Transverse colon (tissue), 4 donors: ENCODE measurements around the gene LSM7. TPM values are rescaled to one million over a fixed set of nuclear protein-coding genes. Genes with fewer than 3 reads are reported as not detected.

Experiments used
- DNase-seq: peaks from one replicate; pipeline ENCODE4 v3.0.0-alpha.2; 2019
- H3K27ac ChIP-seq, 4 donors: fragments of 200-600 bp; sonication (generic); 2 replicates each; pipeline ENCODE4 v1.5.1; 2016 to 2018; ENCODE audit warnings: inconsistent platforms in 4 of 4
- H3K27me3 ChIP-seq: fragments of 200-600 bp; sonication (generic); 2 replicates; pipeline ENCODE4 v1.5.1; 2017; ENCODE audit warnings: inconsistent platforms
- H3K36me3 ChIP-seq, 4 donors: fragments of 200-600 bp; sonication (generic); 2 replicates each; pipeline ENCODE4 v1.5.1; 2017 to 2019; ENCODE audit warnings: inconsistent platforms in 4 of 4
- H3K4me1 ChIP-seq, 4 donors: fragments of 200-600 bp; sonication (generic); 2 replicates each; pipeline ENCODE4 v1.5.1; 2017 to 2020; ENCODE audit warnings: inconsistent platforms in 4 of 4
- H3K4me3 ChIP-seq, 4 donors: fragments of 200-600 bp; sonication (generic); 1 replicate in 1 of 4; 2 replicates in 3 of 4; pipeline versions ENCODE4 v1.5.1 to v1.6.1; 2017 to 2019; ENCODE audit warnings: inconsistent platforms in 4 of 4
- H3K9me3 ChIP-seq, 2 donors: fragments of 200-600 bp; sonication (generic); 2 replicates each; pipeline ENCODE4 v1.5.1; 2017 to 2019; ENCODE audit warnings: inconsistent platforms in 2 of 2
- CTCF ChIP-seq, 5 experiments: fragments of 200-600 bp in 3 of 5; fragments of 450-650 bp in 2 of 5; sonication (generic) in 3 of 5; IDR thresholded peaks; 1 replicate in 2 of 5; 2 replicates in 3 of 5; pipeline ENCODE4 v1.5.1; 2016 to 2017; ENCODE audit warnings: antibody characterized with exemption in 5 of 5, inconsistent platforms in 3 of 5, mild to moderate bottlenecking in 2 of 5, moderate library complexity in 1 of 5
- EP300 ChIP-seq: sonication (generic); formaldehyde crosslinking; IDR thresholded peaks from one replicate; pipeline ENCODE4 v1.6.1; 2017; ENCODE audit warnings: antibody characterized with exemption, low read depth
- POLR2A ChIP-seq: fragments of 450-650 bp; IDR thresholded peaks from one replicate; pipeline ENCODE4 v1.6.1; 2016; ENCODE audit warnings: antibody characterized with exemption, mild to moderate bottlenecking, moderate library complexity
- POLR2AphosphoS5 ChIP-seq, 3 donors: sonication (generic); formaldehyde crosslinking; IDR thresholded peaks; one replicate each; pipeline ENCODE4 v1.6.1; 2016; ENCODE audit warnings: antibody characterized with exemption in 3 of 3
- WGBS, 2 donors: methylation state at CpG; one replicate each; pipeline ENCODE4 v1.1.5; 2018; ENCODE audit warnings: low coverage in 1 of 2; 5-methylcytosine and 5-hydroxymethylcytosine counted together
- in situ Hi-C, 4 donors: fragments of 200-750 bp; cut with MboI; loops; one replicate each; pipeline versions ENCODE4 v1.15.0 to v1.15.1; 2017; ENCODE audit warnings: low sequenced_read_pairs in 3 of 4, low pct_ligation_motif_present in 1 of 4, low pct_unique_long_range_greater_than_20kb in 1 of 4
- intact Hi-C: fragments of 100-400 bp; cut with DNase I; formaldehyde crosslinking; loops from one replicate; pipeline ENCODE4 v1.15.1; 2023; ENCODE audit warnings: low total_unique reads
- total RNA-seq, 4 donors: library from RNA; depleted of rRNA; stranded (reverse); fragments of >200 nt; gene quantifications; one replicate each; pipeline ENCODE4 v1.1.0, GENCODE V29; 2016

Gene LSM7
- total RNA-seq, 4 donors from 2014 or later, result 62.9 to 151 (median 132) TPM

GRCh38 chr19:2345794-2346663, 17.6 kb upstream of the LSM7 start:
- 47 to 54% methylated on average over 8 to 25 of the region's 25 CpGs for WGBS, 2 donors
- H3K27ac ChIP-seq, result peak overlapping the region in 1 of 4 donors; percentile 39
- no peaks in the 10 kb centered on the region for H3K36me3 ChIP-seq
- H3K27me3 ChIP-seq, result no peaks in the 10 kb centered on the region
- no peak overlapping the region for H3K4me3 ChIP-seq
- H3K4me1 ChIP-seq, result peaks cover 0 to 13% (median 9%) of the 10 kb centered on the region in 4 donors
- in situ Hi-C loops (no loop called here), intact Hi-C loops (no loop called here)
- H3K9me3 ChIP-seq, result no peaks in the 10 kb centered on the region
- no peak for TF ChIP-seq EP300
- TF ChIP-seq POLR2AphosphoS5 (IDR thresholded peaks at IDR 0.05), result peak; percentile 23 to 48 (median 30)
- no peak for TF ChIP-seq CTCF (IDR thresholded peaks at IDR 0.05)
- no peak for TF ChIP-seq POLR2A
- DNase-seq, result peak; percentile 86

GRCh38 chr19:2345076-2345475, 16.7 kb upstream of the LSM7 start:
- Histone ChIP-seq H3K4me1 (peaks cover 0 to 13% (median 9%) of the 10 kb centered on the region in 4 donors), H3K9me3 (no peaks in the 10 kb centered on the region), H3K4me3 (no peak overlapping the region), H3K27me3 (no peaks in the 10 kb centered on the region), H3K36me3 (peaks cover 0 to 2% (median 0%) of the 10 kb centered on the region in 4 donors), H3K27ac (peak overlapping the region in 1 of 4 donors; percentile 39)
- intact Hi-C loops (no loop called here), in situ Hi-C loops (no loop called here)
- WGBS, 2 donors, result 80 to 87% methylated on average over 1 to 6 of the region's 17 CpGs
- no peak for TF ChIP-seq CTCF (IDR thresholded peaks at IDR 0.05)
- no peak for DNase-seq

- H3K4me3 ChIP-seq, result no peak overlapping the region
- no peaks in the 10 kb centered on the region for H3K9me3 ChIP-seq
- in situ Hi-C loops (no loop called here), intact Hi-C loops (no loop called here)
- peaks cover 0 to 5% (median 0%) of the 10 kb centered on the region in 4 donors for H3K36me3 ChIP-seq
- WGBS, 2 donors, result 93% methylated on average over 23 of the region's 24 CpGs; no CpG with 5 or more reads in 1 of the 2 donors
- no peak for TF ChIP-seq POLR2A
- TF ChIP-seq EP300, result no peak
- no peaks in the 10 kb centered on the region for H3K27me3 ChIP-seq
- no peak for DNase-seq
- H3K27ac ChIP-seq, result no peak overlapping the region
- H3K4me1 ChIP-seq, result peaks cover 0 to 13% (median 9%) of the 10 kb centered on the region in 4 donors
Observed at GRCh38 chr19:2344381-2344870, 16.0 kb upstream of the LSM7 start.

DNA sequence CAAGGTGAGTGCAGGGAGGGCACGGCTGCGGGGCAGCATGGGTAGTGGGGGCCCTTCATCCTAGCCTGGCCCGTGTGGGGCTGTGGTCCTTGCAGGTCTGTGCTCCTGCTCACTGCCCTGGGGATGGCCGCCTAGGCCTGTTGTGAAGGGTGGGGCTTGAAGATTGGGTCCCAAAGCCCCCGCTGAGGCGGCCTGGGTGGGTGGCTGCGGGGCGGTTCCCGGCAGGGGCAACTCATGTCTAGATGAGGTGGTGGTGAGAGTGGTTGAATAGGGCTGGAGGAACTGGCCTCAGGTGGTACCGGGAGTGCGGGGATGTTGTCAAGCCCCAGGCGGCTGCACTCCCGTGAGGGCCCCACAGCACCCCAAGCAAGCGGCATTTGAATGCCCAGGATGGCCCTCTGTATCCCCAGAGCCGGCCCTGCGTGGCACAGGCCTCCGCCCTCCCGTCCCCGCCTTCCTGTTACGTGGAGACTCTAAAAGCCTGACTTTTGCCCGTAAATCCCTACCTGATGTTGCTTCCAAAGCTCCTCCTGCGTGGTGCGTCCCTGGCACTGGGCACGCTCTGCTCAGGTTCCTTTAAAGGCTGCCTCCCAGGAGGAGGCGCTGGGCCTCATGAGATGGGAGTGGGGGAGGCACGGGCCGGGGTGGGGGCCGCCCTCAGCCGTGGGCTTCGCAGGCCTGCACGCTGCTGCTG, 15.1 kb upstream of the LSM7 start:
- DNase-seq, result no peak
- in situ Hi-C loops (no loop called here), intact Hi-C loops (no loop called here)
- no peak overlapping the region for H3K27ac ChIP-seq
- H3K36me3 ChIP-seq, result peaks cover 0 to 5% (median 0%) of the 10 kb centered on the region in 4 donors
- WGBS, 2 donors, result 93% methylated on average over 23 of the region's 31 CpGs; no CpG with 5 or more reads in 1 of the 2 donors
- H3K9me3 ChIP-seq, result no peaks in the 10 kb centered on the region
- H3K4me3 ChIP-seq, result no peak overlapping the region
- TF ChIP-seq EP300 (no peak), POLR2AphosphoS5 (IDR thresholded peaks at IDR 0.05) (no peak), POLR2A (no peak), CTCF (IDR thresholded peaks at IDR 0.05) (no peak)
- peaks cover 0 to 13% (median 9%) of the 10 kb centered on the region in 4 donors for H3K4me1 ChIP-seq
- no peaks in the 10 kb centered on the region for H3K27me3 ChIP-seq
